Inflammatory macrophage treated with lipopolysaccharide for 4 hours (primary cell): Measurements from ENCODE around the gene PDGFRB.

Source experiments
- DNase-seq: peaks from one replicate; pipeline ENCODE4 v3.0.0-alpha.2; 2020

The PDGFRB gene

DNA sequence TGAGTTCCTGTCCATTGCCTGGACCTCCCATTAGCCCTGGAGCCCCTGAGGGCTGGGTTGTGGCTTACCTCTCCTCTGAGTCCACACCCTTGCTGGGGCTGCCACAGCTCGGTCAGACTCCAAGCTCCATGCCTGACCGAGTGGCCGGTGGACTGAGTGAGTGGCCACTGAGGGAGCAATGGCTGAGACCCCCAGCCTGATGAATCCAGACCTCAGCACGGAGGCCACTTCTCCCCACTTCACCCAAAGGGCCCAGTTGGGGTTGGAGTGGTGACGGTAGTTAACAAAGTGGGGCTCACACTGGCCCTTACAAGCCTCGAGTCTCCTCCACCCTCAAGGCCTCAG, 28.8 kb downstream of the PDGFRB start:
- no peak for DNase-seq

DNA sequence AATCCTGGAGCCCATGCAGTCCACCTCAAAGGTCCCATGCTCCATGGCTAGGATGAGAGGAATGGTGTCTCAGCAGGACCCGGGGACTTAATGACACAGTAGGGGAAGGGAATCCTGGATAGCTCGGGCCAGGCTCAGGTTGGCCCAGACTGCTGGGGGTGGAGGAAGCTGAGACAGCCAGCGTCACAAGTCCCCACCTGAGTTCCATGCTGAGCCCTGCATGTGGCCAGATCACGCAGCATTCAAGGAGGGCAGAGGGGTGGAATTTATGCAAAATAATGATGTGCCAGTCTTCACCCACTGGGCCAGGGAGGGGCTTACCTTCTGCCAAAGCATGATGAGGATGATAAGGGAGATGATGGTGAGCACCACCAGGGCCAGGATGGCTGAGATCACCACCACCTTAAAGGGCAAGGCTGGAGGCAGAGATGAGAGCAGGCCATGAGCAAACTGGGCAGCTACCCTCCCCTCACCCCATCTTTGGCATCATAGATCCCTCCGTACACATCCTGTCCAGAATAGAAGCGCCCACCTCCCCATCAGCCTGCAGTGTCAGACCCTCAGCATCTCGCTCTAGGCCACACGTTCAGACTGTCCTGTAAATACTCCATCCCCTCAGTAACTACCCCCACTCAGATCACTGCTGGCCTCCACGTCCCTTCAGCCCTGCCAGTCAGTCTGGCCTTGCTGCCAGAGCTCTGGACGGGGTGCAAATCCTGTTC, 29.3 kb downstream of the PDGFRB start:
- DNase-seq: no peak

DNA sequence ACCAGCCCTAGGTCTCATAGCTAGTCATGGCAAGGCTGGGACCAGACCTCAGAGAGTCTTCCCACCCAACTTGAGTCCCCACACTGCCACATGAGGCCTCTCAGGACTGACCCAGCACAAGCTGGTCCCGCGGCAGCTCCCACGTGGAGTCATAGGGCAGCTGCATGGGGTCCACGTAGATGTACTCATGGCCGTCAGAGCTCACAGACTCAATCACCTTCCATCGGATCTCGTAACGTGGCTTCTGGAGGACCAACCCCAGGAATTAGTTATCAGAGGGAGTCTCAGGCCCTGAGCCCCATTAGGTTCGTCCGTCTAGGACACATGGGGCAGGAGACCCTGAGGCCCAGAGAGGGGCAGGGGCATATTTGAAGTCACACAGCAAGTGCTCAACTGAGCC, 30.3 kb downstream of the PDGFRB start:
- DNase-seq: no peak

DNA sequence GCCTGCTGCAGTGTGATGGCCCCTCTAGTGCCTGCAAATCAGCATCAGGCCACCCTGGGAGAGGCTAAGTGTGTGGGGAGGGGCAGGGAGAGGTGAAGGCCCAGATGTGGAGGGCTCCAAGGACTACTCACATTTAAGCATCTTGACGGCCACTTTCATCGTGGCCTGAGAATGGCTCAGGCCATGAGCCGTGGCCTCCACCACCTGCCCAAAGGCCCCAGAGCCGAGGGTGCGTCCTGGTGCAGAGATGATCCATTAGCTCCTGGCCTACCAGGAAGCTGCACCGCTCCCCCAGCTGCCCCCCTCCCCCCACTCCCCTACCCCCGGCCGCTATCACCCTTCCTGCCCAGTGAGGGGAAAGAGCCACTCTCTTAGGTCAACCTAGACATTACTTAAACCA, 31.0 kb downstream of the PDGFRB start:
- no peak for DNase-seq

DNA sequence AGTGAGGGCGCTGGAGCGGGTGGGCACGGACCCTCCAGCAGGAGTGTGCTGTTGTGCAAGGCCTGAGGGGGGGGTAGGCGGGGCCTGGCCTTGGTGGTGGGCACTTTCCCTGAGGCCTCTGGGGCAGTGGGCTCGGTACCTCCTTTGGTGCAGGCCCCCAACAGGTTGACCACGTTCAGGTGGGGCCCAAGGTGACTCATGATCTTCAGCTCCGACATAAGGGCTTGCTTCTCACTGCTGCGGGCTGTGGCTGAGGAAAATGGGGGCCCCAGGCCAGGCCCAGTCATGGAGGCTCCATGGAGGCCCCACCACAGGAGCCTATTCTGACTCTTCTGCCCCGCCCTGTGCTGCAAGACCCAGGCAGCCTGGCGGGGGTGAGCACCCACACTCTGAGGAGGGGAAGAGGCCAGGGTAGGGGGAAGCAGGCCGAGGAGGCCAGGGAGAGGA, 31.5 kb downstream of the PDGFRB start:
- peak; percentile 68 for DNase-seq

DNA sequence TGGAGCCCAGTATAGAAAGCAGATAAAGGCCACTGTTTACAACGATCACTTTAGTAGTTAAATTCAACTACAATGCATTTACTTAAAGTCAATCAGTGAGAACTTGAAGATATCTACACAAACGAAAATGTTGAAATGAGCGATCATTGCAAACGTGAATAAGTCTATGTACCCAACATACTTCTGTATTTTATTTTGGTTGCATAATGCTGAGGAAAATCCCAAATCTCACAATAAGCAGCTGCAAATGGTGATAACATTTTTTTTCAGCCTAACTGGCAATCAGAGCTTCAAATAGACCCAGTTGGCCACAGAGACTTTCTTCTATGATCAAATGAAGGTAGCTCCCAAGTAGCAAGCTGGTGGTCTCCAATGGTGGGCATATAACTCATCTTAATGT, 32.1 kb downstream of the PDGFRB start:
- peak; percentile 97 for DNase-seq

DNA sequence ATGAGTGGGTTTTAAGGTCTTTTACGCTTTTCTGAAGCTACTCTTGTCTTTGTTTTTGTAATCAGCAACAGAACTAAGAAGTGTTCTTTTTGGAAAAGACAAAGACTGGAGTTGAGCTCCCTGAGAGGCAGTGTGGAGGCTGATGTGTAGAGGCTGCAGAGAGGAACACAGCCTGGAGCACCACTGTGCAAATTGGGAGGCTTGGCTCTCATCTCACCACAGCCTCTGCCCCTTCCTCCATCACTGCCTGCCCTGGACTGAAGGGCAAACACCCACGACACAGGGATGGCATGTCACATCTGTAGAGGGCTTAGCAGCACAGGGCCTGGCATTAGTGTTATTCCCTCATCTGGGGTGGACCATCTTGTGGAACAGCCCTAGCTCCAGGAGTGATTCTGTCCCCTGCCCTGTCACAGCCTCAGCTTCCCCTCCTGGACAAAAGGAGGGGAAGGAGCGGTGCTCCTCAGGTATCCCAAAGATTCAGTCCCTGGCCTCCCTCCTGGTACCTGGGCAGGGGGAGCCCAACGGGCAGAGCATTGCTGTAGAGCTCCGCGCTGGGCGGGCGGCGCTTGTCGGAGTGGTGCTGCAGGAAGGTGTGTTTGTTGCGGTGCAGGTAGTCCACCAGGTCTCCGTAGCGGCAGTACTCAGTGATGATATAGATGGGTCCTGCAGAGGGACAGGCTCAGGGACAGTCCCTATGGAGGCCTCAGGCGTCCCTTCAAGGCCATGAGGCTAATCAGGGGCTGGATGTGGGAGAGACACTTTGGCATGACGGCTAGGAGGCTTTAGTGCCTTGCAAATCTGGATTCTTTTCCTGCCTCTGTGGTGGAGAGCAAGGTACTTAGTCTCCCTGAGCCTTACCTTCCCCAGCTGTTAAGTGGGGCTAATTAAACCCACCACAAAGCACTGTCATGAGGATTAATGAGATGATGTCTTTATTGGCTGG, 32.8 kb downstream of the PDGFRB start:
- DNase-seq: no peak

DNA sequence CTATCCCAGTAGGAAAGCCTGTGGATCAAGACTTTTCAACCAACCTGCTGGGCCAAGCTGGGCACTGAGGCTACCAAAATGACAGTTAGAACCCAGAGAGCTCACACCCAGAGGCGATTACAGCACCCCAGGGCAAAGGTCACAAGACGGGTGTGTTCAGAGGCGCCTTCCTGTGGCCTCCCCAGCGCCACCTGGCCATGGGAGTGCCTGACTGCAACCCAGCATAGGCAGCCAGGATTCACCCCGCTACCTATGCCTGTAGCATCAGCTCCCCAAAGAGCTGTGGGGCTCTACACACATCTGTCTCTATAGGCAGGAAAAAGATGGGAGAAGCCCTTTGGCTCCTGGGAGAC, 33.5 kb downstream of the PDGFRB start:
- peak; percentile 81 for DNase-seq

DNA sequence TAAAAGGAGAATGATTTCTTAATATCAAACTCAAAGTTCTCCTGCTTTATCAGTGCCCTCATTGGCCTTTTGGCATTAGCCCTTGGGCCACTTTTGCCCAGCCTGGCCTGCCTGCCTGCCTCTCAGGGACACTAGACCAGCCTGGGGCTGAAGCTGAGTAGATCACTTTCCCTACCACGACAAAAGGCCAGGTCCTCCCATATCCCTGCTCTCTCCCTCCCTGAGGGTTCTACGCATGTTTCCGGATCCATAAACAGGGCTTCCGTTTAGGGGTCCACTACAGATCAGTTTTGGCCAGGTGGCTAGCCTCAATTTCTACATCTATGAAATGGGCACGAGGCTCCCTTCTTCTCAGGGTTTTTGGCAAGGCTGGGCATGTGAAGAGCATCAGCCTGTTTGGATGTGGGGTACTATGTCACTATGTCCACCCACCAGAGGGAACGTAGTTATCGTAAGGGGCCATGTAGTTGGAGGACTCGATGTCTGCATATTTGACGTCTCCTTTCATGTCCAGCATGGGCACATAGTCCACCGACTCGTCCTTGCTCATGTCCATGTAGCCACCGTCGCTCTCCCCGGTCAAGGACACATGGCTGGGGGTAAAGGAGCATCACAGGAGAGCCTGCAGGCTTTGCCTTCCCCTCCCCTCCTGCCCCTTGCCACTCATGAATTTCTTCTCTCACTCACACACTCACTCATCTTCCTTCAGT, 34.0 kb downstream of the PDGFRB start:
- no peak for DNase-seq

DNA sequence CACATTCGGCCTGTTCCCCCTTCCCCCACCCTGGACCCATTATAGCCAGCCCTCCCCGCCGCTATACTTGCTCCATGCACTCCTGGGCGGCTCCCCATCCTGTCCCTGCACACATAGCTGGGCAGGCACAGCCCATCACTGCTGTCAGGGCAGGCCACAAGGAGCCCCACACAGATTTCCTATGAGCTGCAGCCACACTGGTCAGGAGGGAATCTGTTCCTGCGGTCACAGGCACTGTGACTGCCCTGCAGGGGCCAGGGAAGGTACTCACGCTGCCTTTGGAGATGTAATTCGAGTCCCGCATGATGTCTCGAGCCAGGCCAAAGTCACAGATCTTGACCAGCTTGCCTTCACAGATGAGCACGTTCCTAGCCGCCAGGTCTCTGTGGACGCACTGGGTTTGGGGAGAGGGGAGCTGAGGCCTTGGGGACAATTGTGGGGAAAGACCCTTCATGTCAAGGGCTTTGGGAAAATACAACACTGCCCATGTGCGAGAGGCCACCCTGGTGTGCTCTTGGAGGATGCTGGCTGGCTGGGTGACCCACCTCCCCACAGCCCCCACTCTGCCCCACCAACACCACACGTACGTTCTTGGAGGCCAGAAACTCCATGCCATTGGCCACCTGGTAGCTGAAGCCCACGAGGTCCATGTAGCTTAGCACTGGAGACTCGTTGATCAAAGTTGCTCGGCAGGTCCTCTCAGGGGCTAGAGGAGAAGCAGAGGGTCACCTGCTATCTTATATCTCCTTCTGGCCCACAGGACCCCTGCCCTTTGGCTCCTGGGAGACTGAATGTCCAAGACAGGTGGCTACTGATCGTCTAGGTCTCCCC, 34.8 kb downstream of the PDGFRB start:
- DNase-seq: no peak

DNA sequence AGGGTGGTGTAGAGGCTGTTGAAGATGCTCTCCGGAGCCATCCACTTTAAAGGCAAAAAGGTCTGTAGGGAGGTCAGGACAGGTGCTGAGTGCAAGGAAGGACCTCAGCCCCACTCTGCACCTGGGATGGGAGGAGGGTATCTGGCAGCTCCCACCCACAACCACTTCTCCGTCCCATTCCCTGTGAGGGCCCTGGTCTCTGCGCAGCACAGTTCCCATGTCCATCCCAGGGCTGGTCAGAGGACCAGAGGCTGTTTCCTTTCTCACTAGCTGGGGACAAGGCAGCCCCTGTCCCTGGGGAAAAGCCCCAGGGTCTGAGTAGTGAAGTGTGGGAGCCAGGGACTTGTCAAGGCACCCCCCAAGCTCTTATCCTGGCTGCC, 35.6 kb downstream of the PDGFRB start:
- no peak for DNase-seq

DNA sequence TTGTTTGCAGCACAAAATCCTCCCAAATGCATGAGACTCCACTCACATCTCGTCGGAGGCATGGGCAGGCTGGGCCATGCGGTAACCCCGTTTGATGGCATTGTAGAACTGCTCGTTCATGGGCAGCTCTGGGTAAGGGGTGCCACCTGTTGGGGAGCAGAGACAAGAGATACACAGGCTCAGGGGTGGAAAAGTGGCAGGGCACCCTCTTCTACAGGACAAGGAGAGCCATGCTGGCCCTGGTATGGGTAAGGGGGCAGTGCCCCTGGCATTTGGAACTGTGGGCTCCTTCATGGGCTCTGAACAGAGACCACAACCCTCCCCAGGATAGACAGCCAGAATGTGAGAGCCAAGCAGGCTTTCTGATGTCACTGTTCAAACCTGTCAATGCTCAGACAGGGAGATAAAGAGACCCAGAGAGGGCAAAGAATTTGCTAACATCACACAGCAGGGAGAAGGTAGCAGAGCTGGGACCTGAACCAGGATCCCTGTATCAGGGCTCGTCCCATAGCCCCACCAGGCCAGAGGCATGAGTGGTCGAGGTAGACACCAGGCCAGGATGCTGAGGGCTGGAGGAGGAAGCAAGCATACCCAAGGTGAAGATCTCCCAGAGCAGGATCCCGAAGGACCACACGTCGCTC, 36.1 kb downstream of the PDGFRB start:
- DNase-seq: no peak

DNA sequence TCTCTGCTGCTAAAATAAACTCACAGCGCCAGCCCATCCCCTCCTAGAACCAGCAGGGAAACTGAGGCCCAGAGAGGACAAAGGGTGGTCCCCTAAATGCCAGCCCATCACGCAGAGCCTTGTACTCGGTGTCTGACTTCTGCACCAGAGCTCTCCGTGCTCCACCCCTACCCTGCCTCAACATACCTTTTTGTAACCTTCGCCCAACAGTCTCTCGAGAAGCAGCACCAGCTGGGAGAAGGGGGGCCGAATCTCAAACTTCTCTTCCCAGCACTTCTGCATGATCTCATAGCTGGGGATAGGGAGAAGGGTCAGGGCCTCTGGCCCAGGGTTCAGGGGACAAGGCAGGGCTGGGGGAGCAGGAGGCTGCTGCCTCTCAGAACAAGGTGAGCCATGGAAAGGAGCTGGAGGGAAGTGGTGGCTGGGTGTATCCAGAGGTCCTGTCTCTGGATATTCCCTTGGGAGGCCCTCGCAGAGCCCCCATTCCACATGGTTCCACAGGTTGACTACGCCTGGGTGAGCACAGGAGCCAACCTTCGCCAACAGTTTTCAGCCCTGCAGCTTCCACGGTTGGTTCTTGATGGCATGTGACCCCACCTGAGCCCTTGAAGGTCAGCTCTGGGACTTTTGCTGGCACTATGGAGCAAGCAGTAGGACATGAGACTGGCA, 37.0 kb downstream of the PDGFRB start:
- no peak for DNase-seq

DNA sequence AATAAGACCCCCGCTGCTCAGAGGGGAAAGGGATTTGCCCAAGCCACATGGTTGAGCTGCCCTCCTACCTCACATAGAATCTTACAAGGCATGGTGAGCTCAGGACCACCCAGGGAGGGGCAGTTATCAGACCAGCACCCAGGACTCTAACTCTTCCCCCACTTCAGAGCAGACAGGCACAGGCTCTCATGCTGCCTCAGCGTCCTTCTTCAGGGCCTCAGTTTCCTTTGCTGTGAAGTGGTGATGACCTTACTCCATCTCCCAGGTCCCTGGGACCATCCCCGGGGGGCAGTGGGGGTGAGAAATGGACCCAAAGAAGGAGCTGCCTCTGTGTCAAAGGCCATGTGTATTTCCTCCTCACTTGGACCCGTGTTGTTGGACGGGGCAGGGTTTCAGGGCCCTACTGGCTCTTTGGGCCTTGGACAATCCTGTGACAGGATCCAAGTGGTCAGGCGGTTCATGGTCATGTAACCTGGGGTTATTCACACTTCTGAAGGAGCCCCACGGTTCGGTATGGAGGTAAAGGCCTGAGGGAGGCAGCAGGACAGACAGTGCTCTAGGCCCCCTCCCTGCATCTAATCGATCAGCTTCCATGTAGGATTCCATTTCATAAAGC, 37.6 kb downstream of the PDGFRB start:
- no peak for DNase-seq

DNA sequence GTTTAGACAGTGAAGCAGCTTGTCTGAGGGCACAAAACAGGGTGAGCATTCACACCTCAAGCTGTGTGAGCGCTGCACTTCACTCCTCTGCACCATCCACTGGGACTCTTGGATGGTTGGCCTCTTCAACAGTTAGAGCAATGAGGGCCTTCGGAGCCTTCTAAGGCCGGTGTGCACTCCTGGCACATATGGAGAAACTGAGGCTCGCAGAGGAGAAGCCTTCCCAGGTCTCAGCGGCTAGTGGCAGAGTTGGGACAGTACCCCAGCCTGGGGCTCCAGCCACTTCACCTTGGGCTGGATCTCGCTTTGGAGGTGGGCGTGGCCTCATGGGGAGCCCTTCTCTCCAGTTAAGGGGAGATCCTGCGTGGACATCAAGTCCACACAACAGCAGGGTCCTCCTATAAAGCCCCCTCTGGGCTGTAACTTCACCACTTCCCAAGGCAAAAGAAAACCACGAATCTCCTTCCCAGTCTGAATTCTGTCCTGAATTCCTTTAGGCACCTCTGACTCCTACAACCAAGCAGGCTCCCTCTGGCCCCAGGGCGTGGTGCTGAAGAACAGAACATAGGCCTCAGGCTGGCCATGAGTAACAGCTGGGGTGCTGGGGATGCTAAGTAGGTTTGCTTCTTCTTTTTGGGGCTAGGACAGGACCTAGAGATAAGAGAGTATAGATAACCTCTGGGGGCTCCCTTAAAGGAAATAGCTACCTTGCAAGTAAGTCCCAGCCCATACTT, 38.8 kb downstream of the PDGFRB start:
- no peak for DNase-seq

DNA sequence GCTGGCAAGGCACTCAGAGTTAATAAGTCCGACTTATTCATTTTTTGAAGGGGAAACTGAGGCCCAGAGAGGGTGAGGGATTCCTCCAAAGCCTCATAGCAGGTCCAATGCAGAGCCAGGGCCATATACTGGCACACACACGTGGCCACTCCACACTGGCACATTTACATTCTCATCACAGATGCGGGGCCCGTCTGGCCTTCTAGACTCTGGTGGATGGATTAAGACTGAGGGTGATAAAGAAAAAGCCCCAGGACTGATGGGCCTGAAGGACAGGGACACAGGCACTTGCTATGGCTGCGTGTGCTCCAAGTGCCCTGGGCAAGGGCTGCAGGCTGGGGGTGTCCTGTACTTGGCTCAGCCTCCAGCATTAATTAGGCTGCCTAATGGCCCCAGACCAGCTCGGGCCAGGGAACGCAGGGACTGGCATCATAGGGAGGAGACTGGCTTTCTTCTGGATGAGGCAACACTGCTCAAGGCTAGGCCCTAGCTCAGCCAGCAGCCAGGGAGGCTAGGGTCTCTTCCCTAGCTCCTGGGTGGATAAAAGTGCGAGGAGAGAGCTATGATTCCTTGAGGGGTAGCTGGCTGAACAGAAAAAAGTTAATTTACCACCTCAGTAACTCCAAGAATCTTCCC, 40.8 kb downstream of the PDGFRB start:
- no peak for DNase-seq

DNA sequence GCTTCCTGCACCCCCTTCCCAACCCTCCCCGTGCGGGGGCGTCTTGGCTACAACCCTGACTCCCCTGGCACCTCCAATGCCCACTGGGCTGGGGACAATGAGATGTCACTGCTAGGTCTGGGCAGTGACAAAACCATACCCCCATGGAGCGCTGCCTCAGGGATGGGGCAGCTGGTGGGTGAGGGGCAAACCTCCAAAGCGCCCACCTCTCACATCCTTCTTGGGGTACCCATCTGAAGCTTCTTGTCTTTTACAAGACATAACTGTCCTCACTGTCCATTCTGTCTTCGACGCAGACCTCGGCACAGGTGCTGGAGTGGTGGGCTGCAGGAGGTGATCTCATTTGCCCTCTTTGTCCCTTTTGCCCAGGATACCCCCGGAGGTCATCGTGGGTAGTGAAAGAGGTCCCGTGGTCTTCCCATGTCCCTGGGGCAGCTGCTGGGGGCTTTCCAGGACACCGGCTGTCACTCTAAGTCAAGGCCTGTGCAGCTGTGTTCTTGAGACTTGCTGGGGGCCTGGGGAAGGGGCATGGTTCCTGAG, 41.5 kb downstream of the PDGFRB start:
- DNase-seq: no peak

DNA sequence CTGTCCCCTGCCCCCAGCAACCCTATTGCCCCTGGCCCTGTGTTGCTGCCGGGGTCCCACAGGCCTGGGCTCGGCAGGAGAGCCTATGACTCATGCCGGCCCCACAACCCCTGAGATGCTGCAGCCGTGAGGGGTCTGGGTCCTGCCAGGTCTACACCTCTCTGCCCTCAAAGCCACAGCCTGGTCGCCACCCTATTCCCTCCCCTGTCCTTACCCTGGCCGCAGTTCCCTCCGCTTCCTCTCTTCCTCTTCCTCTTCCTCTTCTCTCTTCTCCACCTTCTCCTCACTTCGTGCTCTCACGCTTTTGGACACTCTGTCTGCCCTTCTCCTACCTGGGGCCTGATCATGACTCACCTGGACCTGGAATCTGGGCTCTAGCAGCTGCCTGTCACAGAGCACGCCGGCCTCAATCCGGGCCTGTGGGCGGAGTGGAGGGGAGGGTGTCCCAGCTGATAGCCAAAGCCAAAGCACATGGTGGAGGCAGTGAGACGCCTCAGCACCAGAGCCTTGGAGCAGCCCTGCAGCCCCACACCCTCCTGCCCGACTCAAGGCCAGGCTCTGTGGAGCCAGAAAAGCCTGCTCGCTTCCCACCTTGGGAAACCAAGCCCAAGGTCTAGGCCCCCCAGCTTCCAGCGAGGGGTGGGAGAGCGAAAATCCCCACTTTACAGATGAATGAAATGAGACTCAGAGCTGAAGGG, 42.4 kb downstream of the PDGFRB start:
- DNase-seq: no peak
